Stimulated activated CD8-positive, alpha-beta memory T cell treated with anti-CD3 and anti-CD28 coated beads, Interleukin-12 subunit alpha, Interleukin-12 subunit beta, amount 100 ng/mL, for 24 hours (primary cell): ENCODE results near the gene NR5A2.

Experiments used
- DNase-seq: peaks from one replicate; pipeline ENCODE4 v3.0.0-alpha.2; 2020; ENCODE audit errors: extremely low read depth

Gene NR5A2

GRCh38 chr1:200205216-200205995 lies 177.9 kb downstream of the NR5A2 start:
- no peak for DNase-seq

- no peak for DNase-seq
These were observed 178.8 kb downstream of the NR5A2 start for GRCh38 chr1:200206340-200206739.

GRCh38 chr1:200206761-200207160 lies 179.3 kb downstream of the NR5A2 start:
- DNase-seq, result no peak

- DNase-seq, result no peak
These were observed 180.2 kb downstream of the NR5A2 start for GRCh38 chr1:200207711-200208126.

- no peak for DNase-seq
These were observed 183.6 kb downstream of the NR5A2 start for GRCh38 chr1:200211157-200211556.

- DNase-seq, result no peak
These were observed 185.9 kb downstream of the NR5A2 start for GRCh38 chr1:200213392-200213791.

- no peak for DNase-seq
These were observed 186.4 kb downstream of the NR5A2 start for GRCh38 chr1:200213921-200214320.

GRCh38 chr1:200215350-200215749 lies 187.8 kb downstream of the NR5A2 start:
- no peak for DNase-seq

GRCh38 chr1:200217703-200218102 lies 190.2 kb downstream of the NR5A2 start:
- DNase-seq, result no peak

GRCh38 chr1:200221614-200222282 lies 194.2 kb downstream of the NR5A2 start:
- DNase-seq, result no peak

- no peak for DNase-seq
These were observed 195.7 kb downstream of the NR5A2 start for GRCh38 chr1:200223207-200223606.

- no peak for DNase-seq
These were observed 196.1 kb downstream of the NR5A2 start for GRCh38 chr1:200223613-200224012.

GRCh38 chr1:200224315-200224714 lies 196.8 kb downstream of the NR5A2 start:
- no peak for DNase-seq

- DNase-seq, result no peak
These were observed 198.9 kb downstream of the NR5A2 start for GRCh38 chr1:200226268-200226968.

GRCh38 chr1:200226969-200227303 lies 199.4 kb downstream of the NR5A2 start:
- DNase-seq, result no peak
